EH (cell line): ENCODE data around the gene OR5J2.
"Not testable (repeated sequence)": the region's sequence is repeated elsewhere in the genome, so short reads cannot be mapped to it uniquely, and the experiment has no call there.

Source experiments
- DNase-seq: peaks from one replicate; pipeline ENCODE4 v3.0.0-alpha.2; 2015; ENCODE audit warnings: low read depth

OR5J2 gene

GRCh38 chr11:56176318-56176717, at the start of gene OR5J2:
OR5J2 (plus strand) TSS chr11:56176618; CDS start chr11:56176618, 0 bp downstream.
- DNase-seq = no peak

- no peak for DNase-seq
Measured at GRCh38 chr11:56140151-56140661, 36.2 kb upstream of the OR5J2 start, which contains the start of gene OR8J3. OR8J3 (minus strand) TSS chr11:56140201; CDS start chr11:56137718, 2,483 bp downstream.

- not testable (repeated sequence) for DNase-seq
Measured at GRCh38 chr11:56143681-56144080, 32.7 kb upstream of the OR5J2 start.

GRCh38 chr11:56151376-56151775, 25.0 kb upstream of the OR5J2 start:
- no peak for DNase-seq

GRCh38 chr11:56152333-56152732, 24.1 kb upstream of the OR5J2 start:
- DNase-seq = no peak

- DNase-seq = no peak
Measured at GRCh38 chr11:56160217-56160616, 16.2 kb upstream of the OR5J2 start, which contains the start of gene OR8K5. OR8K5 (minus strand) TSS chr11:56160317; CDS start chr11:56160317, 0 bp downstream.

- DNase-seq = no peak
Measured at GRCh38 chr11:56163804-56164203, 12.6 kb upstream of the OR5J2 start.

GRCh38 chr11:56172256-56172830, 4.1 kb upstream of the OR5J2 start:
- no peak for DNase-seq

GRCh38 chr11:56183459-56183858, 7.0 kb downstream of the OR5J2 start:
- DNase-seq = no peak

- no peak for DNase-seq
Measured at GRCh38 chr11:56188602-56189001, 12.2 kb downstream of the OR5J2 start.

- no peak for DNase-seq
Measured at GRCh38 chr11:56196705-56197104, 20.3 kb downstream of the OR5J2 start.

GRCh38 chr11:56197367-56197766, 20.9 kb downstream of the OR5J2 start:
- no peak for DNase-seq

- DNase-seq = no peak
Measured at GRCh38 chr11:56207790-56208189, 31.4 kb downstream of the OR5J2 start.

- no peak for DNase-seq
Measured at GRCh38 chr11:56214537-56214936, 38.1 kb downstream of the OR5J2 start.

- DNase-seq = not testable (repeated sequence)
Measured at GRCh38 chr11:56219735-56220134, 43.3 kb downstream of the OR5J2 start.
